MM.1S (cell line): Measurements from ENCODE around the gene UBQLNL.

ENCODE experiments used
- DNase-seq: peaks from one replicate; pipeline ENCODE4 v3.0.0-alpha.2; 2015
- H2AFZ ChIP-seq: fragments of 300-600 bp; sonication (generic); 2 replicates; pipeline ENCODE4 v1.6.0; 2016; ENCODE audit warnings: antibody characterized with exemption, low read length
- H3F3A ChIP-seq: fragments of 300-600 bp; sonication (generic); 2 replicates; pipeline ENCODE4 v1.6.1; 2016; ENCODE audit warnings: mild to moderate bottlenecking, antibody characterized with exemption, low read length, moderate library complexity, mixed read lengths; ENCODE audit not compliant: insufficient read depth
- H3K27ac ChIP-seq: fragments of 300-600 bp; sonication (generic); 2 replicates; pipeline ENCODE4 v1.5.1; 2016; ENCODE audit warnings: mild to moderate bottlenecking, low read length
- H3K27me3 ChIP-seq: fragments of 300-600 bp; sonication (generic); replicated peaks from 2 replicates; pipeline ENCODE4 v1.6.0; 2016; ENCODE audit warnings: low read length; ENCODE audit not compliant: insufficient read depth
- H3K36me3 ChIP-seq: fragments of 300-600 bp; sonication (generic); replicated peaks from 2 replicates; pipeline ENCODE4 v1.6.1; 2016; ENCODE audit warnings: mild to moderate bottlenecking, low read length, mixed read lengths; ENCODE audit not compliant: insufficient read depth
- H3K4me1 ChIP-seq: fragments of 300-600 bp; sonication (generic); 2 replicates; pipeline ENCODE4 v1.6.1; 2016; ENCODE audit warnings: low read length, mixed read lengths
- H3K4me2 ChIP-seq: fragments of 300-600 bp; sonication (generic); 2 replicates; pipeline ENCODE4 v1.6.0; 2016; ENCODE audit warnings: low read depth, low read length
- H3K4me3 ChIP-seq: fragments of 300-600 bp; sonication (generic); 2 replicates; pipeline ENCODE4 v1.5.1; 2016; ENCODE audit warnings: low read length, mixed read lengths
- H3K79me2 ChIP-seq: fragments of 300-600 bp; sonication (generic); 2 replicates; pipeline ENCODE4 v1.6.1; 2016; ENCODE audit warnings: mixed run types, low read length, mixed read lengths
- H3K9ac ChIP-seq: fragments of 300-600 bp; sonication (generic); 2 replicates; pipeline ENCODE4 v1.6.1; 2016; ENCODE audit warnings: low read length, mixed read lengths
- H3K9me2 ChIP-seq: fragments of 300-600 bp; sonication (generic); replicated peaks from 2 replicates; pipeline ENCODE4 v1.6.1; 2016; ENCODE audit warnings: mild to moderate bottlenecking, low read length, mixed read lengths; ENCODE audit not compliant: insufficient read depth
- H3K9me3 ChIP-seq: fragments of 300-600 bp; sonication (generic); replicated peaks from 2 replicates; pipeline ENCODE4 v1.6.1; 2016; ENCODE audit warnings: mild to moderate bottlenecking, low read length, mixed read lengths; ENCODE audit not compliant: insufficient read depth
- H4K20me1 ChIP-seq: fragments of 300-600 bp; sonication (generic); 2 replicates; pipeline ENCODE4 v1.6.1; 2016; ENCODE audit warnings: mild to moderate bottlenecking, low read length, moderate library complexity, mixed read lengths; ENCODE audit not compliant: insufficient read depth
- CTCF ChIP-seq: fragments of 300-600 bp; sonication (generic); IDR thresholded peaks from 2 replicates; pipeline ENCODE4 v1.5.1; 2016; ENCODE audit warnings: antibody characterized with exemption, low read length, mixed read lengths
- EZH2 ChIP-seq: fragments of 300-600 bp; sonication (generic); optimal IDR thresholded peaks from 2 replicates; pipeline ENCODE3; 2017; ENCODE audit warnings: low read depth, mild to moderate bottlenecking, antibody characterized with exemption, low read length, mixed read lengths
- EZH2phosphoT487 ChIP-seq: fragments of 300-600 bp; sonication (generic); IDR thresholded peaks from 2 replicates; pipeline ENCODE4 v1.6.1; 2018; ENCODE audit warnings: antibody characterized with exemption, low read length

The UBQLNL gene

GRCh38 chr11:5528495-5528894 is 12.0 kb upstream of the UBQLNL start:
- H3K9me2 ChIP-seq: no peaks in the 10 kb centered on the region
- H4K20me1 ChIP-seq: no peaks in the 10 kb centered on the region
- H3K9me3 ChIP-seq: no peaks in the 10 kb centered on the region
- no peak overlapping the region for H2AFZ ChIP-seq
- no peaks in the 10 kb centered on the region for H3K4me1 ChIP-seq
- no peak overlapping the region for H3K4me3 ChIP-seq
- no peaks in the 10 kb centered on the region for H3K79me2 ChIP-seq
- H3K4me2 ChIP-seq: no peak overlapping the region
- TF ChIP-seq EZH2 (no peak), EZH2phosphoT487 (no peak), CTCF (no peak)
- no peaks in the 10 kb centered on the region for H3F3A ChIP-seq
- no peaks in the 10 kb centered on the region for H3K36me3 ChIP-seq
- DNase-seq: no peak
- no peak overlapping the region for H3K27ac ChIP-seq
- H3K9ac ChIP-seq: no peak overlapping the region
- H3K27me3 ChIP-seq: no peaks in the 10 kb centered on the region

- Histone ChIP-seq H3F3A (no peaks in the 10 kb centered on the region), H3K4me1 (no peaks in the 10 kb centered on the region), H3K4me3 (no peak overlapping the region), H4K20me1 (no peaks in the 10 kb centered on the region), H3K27ac (no peak overlapping the region), H3K9ac (no peak overlapping the region), H2AFZ (no peak overlapping the region), H3K4me2 (no peak overlapping the region), H3K36me3 (no peaks in the 10 kb centered on the region), H3K27me3 (no peaks in the 10 kb centered on the region), H3K9me2 (no peaks in the 10 kb centered on the region), H3K9me3 (no peaks in the 10 kb centered on the region), H3K79me2 (no peaks in the 10 kb centered on the region)
- TF ChIP-seq EZH2 (no peak), EZH2phosphoT487 (no peak), CTCF (no peak)
- no peak for DNase-seq
Observed at GRCh38 chr11:5527716-5528115, 11.2 kb upstream of the UBQLNL start.

GRCh38 chr11:5524756-5525155 is 8.3 kb upstream of the UBQLNL start:
- TF ChIP-seq EZH2: no peak
- no peak for TF ChIP-seq EZH2phosphoT487
- no peak for TF ChIP-seq CTCF

More at GRCh38 chr11:5524756-5525155, 8.3 kb upstream of the UBQLNL start:
- H3K9me3 ChIP-seq: no peaks in the 10 kb centered on the region
- no peak overlapping the region for H3K4me2 ChIP-seq
- no peaks in the 10 kb centered on the region for H3K36me3 ChIP-seq
- H3K4me1 ChIP-seq: no peaks in the 10 kb centered on the region
- no peak overlapping the region for H2AFZ ChIP-seq
- DNase-seq: no peak
- no peaks in the 10 kb centered on the region for H4K20me1 ChIP-seq
- H3K9me2 ChIP-seq: no peaks in the 10 kb centered on the region
- H3K27ac ChIP-seq: no peak overlapping the region
- no peaks in the 10 kb centered on the region for H3K79me2 ChIP-seq
- no peaks in the 10 kb centered on the region for H3F3A ChIP-seq
- no peaks in the 10 kb centered on the region for H3K27me3 ChIP-seq
- no peak overlapping the region for H3K4me3 ChIP-seq
- no peak overlapping the region for H3K9ac ChIP-seq
